GM18861 (cell line): ENCODE results near the gene SAMSN1.
"Not testable (repeated sequence)": the region's sequence is repeated elsewhere in the genome, so short reads cannot be mapped to it uniquely, and the experiment has no call there.

ENCODE experiments used
- ATAC-seq: cut with Tn5 transposase; IDR thresholded peaks from one replicate; pipeline ENCODE4 v1.9.1; 2021; ENCODE audit not compliant: unreplicated experiment

SAMSN1 gene

DNA sequence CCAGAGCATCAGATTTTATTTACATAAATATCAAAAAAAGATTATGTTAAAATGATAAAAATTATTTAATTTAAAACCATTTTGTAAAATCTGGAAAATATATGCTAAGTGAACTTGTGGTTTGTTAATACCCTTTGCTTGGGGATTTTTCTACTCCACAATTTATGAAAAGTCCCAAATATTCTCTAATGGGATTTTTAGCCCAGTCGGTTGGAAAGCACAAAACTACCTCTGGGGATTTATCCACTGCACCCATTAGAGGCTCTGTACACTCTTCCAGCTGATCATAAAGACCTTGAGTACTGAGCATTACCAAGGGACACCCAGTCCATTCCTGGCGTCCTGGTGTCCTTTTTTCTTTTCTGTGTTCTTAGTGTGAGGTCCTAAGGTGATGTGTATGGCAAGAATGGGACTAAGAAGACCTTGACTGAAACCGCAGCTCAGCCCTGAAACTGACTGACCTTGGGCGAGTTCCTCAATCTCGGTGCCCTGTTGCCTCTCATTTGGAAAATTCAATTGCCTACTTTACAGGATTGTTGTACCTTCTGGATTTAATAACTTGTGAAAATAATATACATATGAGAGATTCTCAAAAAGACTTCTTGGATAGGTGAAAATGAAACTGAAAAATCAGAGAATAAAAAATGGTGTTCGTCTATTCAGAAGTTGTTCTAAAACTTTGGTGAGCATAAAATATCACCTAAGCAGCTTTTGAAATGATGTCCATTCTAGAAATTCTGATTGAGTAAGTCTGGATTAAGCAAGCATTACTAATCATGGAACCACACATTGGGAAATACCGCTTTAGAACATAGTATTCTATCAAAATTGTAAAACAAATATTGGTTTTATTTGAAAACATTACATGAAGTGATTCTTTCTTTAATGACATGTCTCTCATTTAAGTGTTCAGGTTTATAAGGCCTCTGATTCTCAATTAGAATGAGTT, 21.5 kb upstream of the SAMSN1 start:
- no peak for ATAC-seq

DNA sequence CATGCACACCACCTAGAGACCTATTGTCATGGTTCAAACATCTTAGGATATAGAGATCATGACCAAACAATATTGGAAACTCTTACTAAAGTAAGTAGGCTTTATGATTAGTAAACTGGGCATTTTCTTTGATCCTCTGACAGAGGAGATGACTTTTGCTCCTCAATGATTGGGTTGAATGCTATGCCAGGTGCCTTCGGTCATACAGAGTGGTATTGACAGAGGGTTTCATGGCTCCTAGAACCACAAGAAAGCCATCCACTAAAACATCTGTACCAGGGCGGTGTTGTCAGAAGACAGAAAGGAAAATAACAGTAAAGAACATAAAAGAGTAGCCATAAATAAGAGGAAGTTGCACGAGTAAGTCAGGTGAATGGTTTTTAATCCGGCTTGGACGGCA, 20.8 kb upstream of the SAMSN1 start:
- no peak for ATAC-seq

DNA sequence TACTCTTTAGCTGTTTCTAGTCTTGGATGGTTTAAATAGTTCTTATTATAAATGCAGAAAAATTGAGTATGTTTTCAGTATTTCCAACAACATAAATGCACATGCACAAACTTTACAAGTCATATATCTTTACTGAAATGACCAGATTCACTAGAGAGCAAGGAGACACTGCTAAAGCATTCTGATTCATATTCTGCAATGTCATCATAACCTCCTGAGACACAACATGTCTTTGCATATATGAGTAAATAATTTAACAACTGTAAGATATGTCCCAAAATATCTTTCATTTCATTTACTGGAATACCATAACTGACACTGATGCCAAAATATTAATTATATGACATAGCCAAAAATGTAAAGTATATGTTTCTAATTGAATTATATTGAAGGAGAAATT, 16.8 kb upstream of the SAMSN1 start:
- no peak for ATAC-seq

DNA sequence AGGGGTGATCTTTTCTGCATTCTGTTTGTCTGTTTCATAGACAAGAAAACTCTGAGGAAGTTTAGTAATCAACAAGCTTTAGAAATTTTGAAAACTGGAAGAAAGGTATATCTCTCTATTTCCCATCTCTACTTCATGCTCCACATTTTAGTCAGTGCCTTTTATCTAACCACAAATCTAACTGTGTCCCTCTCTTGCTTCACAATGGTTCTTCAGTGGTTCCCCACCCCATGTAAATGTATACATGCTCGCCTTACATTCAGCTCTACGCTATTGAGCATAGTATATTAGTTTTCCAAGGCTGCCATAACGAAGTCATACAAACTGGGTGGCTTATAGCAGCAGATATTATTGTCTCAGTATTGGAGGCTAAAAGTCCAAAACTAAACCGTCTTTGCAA, 14.4 kb upstream of the SAMSN1 start:
- no peak for ATAC-seq

DNA sequence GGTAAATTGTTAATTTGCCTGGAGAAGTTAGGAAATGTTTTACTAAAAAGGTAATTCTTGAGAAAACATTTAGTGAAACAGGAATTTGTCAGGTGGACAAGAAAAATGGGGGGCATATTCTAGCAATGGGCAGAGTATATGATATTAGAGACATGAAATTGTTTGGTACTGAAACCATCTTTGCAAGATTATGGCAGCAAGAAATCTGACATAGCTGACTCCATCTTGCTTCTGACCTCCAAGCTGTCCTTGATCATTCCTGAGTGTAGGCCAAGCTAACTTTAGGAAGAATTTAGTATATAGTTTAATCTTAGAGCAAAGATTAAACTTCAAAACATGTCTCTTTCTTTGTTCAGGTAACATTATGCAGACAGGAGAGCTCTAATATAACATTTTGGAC, 14.0 kb upstream of the SAMSN1 start:
- ATAC-seq, result no peak

DNA sequence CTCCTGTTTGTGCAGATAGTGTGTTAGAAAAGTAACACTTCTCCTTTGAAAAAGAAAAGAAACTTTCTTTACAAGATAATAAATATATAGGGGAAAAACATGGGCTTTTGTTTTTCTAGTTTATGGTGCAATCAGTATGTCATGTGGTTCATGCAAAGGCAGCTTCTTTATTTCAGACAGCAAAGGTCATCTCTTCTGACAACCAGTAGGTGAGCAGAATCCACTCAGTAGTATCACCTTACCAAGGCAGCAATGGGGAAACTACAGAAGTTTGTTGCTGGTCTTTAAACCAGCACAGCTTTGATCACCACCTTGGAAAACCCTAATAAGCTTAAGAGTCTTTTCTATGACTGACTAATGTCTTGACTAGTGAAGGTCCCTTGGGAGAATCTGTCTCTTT, 13.0 kb upstream of the SAMSN1 start:
- ATAC-seq, result peak; percentile 56

DNA sequence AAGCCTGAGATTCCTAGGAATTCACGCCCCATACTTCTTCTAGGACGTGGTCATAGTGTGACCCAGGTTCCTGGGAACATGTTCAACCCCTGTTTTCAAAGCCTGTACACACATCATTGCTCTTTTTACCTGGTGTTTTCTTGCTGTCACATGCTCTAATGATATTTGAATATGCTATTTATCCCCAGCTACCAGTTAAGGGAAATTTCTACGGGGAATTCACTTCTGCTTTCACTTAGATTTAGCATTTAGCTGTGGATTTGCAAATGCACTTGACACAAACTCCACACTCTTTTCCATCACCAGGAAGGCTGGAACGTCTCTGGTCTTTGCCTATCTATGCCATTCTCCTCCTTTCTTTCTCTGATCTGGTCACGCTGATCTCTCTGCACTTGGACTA, 11.3 kb upstream of the SAMSN1 start:
- no peak for ATAC-seq

DNA sequence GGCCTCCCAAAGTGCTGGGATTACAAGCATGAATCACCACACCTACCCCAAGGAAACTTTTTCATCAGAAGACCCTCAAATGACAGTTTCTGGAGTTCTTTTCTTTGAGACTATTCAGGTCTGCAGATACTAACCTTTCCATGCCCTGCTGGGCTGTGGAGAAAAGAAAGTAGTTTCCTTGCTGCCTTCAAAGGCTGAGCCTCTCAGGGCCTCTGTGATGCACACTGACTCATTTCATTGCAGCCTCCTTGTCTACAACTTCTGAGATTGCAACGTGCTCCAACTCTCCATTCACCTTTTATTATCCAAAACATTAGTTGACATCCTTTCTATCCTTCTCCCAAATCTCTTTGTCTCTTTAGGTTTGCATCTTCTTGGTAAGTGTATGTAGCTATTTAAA, 8.8 kb upstream of the SAMSN1 start:
- ATAC-seq, result no peak

DNA sequence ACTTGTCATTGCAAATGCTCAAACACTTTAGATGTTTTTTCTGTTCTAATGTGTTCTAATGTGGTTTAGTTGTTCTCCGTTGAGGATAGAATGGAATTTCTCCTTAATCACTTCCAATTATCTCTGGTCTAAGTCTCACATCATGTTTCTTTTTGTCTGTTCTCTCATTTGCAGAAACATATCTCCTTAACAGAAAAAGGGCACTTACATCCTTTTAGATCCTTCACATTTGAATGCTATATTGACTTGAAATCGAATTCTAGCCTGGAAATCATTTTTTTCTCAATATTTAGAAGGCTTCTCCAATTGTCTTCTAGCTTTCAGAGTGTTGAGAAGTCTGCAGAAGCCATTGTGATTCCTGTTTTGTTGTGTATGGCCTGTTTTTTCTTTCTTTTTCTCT, 7.3 kb upstream of the SAMSN1 start:
- no peak for ATAC-seq

DNA sequence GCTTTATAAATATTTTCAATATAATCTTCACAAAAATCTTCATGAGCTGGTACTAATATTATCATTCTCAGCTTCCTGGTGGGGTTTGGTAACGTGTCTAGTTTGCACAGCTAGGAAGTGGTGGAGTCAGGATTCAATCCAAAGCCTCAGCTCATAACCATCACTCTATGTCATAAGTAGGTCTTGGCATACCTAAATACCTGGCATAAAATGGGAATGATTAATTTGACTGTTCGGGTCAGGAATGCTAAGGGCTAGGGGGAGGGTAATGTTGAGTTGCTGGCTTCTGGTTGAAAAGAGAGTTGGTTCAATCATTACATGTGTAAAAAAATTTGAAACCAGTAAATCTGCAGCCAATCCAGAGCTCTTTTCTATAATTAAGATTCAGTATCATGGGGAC, 5.6 kb upstream of the SAMSN1 start:
- no peak for ATAC-seq

DNA sequence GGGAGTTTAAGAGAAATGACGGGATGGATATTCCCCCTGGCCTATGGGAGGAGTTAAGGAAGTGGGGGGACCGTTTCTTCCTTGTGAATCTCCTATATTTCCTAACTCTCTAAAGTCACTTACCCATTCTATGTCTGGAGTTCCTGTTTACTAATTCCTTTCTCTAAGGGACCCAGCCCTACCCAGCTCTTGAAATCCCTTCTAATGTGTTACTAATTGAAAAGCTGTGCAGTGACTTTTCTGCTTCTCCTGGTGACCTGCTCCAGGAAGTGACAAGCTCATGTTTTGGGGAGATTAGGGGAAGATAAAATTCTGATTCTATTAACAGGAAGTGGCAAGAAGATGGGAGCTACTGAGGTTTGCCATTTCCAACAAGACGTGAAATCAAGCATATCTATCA, 4.0 kb upstream of the SAMSN1 start:
- no peak for ATAC-seq

DNA sequence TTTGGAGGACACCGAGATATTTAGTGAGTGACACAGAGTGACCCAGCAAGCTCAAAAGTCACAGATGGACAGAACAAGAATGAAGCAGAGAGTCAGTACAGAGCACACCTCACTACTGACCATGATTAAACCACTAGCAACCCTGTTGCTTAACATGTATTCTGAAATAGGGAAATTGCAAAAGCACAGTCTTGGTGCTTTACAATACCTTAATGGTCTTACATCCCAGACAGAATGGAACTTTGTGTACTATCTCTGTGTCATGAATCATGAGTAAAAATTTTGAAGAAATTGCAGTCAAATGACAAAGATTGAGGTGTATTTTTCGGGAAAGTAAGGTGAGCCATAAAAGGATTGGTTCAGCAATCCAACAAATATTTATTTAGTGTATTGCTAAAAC, 2.7 kb upstream of the SAMSN1 start:
- ATAC-seq, result no peak

DNA sequence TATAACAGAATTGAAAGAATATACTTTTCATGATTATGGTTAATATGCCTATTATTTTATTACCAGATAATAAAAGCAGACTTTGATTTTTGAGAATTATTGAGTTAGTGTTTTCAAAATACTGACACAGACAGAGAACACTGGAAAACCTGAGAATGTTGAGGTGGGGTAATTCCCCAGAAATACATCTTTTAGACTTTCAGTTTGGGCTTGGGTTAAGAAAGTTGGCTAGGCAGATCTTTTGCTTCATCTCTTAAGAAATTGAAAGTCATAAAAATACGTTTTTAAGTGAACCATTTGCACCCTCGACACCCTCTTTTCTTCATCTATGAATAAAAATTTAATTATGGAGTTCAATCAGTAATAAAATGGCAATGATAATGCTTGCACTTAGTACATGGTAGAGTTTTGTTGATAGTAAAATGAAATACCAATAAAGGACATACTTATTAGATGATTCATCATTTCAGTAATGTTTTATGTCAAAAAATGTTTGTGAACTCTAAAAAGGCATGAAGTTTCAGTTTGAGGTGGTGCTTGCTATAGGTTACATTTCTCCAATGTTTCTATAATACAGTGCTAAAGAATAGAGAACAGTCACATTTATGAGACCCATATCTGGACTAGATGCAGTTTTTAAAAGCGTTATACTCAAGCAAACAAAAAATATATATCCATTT, 1.9 kb upstream of the SAMSN1 start:
- ATAC-seq, result no peak

DNA sequence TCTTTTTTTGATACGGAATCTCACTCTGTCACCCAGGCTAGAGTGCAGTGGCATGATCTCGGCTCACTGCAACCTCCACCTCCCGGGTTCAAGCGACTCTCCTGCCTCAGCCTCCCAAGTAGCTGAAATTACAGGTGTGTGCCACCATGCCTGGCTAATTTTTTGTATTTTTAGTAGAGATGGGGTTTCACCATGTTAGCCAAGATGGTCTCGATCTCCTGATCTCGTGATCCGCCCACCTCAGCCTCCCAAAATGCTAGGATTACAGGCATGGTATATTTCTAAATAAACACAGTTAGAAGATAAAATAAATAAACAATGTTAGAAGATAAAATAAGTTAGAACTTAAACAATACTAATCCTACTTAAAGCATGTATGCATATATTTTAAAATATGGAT, 604 bp upstream of the SAMSN1 start:
- ATAC-seq, result not testable (repeated sequence)

DNA sequence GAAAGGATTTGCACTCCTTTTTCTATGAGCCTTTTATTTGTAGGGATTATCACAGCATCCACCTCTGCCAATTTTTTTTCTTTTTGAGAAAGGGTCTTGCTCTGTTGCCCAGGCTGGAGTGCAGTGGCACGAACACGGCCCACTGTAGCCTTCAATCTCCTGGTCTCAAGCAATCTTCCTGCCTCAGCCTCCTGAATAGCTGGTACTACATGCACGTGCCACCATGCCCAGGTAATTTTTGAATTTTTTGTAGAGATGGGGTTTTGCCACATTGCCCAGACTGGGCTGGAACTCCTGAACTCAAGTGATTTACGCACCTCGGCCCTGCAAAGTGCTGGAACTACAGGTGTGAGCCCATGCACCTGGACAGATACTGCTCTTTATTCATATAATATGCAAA, 2.1 kb downstream of the SAMSN1 start:
- ATAC-seq, result no peak

DNA sequence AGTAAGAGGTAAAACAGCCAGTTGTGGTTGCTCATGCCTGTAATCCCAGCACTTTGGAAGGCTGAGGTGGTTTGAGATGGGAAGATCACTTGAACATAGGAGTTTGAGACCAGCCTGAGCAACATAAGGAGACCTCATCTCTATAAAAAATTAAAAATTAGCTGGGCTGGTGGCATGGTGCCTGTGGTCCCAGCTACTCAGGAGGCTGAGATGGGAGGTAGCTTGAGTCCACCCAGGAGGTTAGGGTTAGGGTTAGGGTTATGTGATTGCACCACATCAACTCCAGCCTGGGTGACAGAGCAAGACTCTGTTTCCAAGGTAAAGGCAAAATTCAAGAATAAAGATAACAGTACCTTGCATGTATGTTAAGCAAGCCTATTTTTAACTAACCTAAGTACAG, 3.5 kb downstream of the SAMSN1 start:
- ATAC-seq, result no peak

DNA sequence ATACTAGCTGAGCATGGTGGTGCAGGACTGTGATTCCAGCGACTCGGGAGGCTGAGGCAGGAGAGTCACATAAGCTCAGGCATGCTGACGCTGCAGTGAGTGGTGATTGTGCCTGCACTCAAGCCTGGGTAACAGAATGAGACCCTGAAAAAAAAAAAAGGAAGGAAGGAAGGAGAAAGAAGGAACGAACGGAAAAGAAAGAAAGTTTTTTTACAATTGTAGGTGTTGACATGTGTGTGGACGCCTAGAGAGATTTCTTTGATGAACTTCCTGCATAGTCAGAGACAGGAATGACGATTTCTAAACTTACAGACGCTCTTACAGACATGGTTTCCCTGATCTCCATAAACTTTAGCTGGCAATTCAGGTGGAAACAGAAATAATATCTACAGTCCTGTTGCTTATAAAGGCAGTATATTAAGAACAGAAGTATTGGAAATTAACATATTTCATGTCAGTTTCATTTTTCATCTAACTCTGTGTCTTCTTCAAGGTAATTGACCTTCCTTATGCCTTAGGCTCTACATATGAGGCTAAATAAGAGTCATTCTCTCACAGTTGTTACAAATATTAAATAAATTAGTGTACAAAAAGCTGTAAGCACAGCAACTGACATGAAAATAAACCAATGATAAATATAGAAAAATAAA, 4.1 kb downstream of the SAMSN1 start:
- peak; percentile 34 for ATAC-seq

DNA sequence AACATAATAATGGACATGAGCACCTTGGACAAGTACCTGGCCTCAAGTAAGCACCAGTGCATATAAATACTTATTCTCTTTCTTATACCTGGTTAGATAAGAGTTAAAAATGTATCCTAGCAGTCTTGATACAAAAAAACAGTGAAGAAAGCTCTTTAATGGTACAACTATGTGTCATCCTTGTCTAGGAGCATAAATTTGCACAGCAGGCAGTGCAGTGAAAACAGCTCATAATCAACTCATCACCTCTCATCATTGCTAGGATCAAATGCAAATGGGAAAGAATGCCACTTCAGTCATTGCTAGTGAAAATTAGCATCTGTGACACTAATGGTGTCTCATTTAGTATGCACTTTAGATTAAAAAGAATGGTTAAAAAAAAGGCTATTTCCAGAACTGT, 7.6 kb downstream of the SAMSN1 start:
- ATAC-seq, result no peak

DNA sequence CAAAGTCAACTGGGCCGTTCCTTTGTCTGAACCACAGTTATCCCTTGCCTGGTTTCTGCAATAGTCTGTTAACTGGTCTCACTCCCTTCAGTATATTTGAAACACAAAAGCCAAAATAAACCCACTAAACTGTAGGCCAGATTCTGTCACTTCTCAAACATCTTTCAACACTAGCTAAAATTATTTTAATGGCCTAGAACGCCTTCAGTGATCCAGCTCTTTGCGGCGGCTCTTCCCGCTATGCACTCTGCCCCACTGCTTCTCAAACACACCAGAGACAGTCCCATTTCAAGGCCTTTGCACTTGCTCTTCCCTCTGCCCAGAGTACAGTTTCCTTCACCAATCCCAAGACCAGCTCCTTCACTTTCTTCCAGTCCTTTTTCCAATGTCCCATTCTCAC, 9.2 kb downstream of the SAMSN1 start:
- no peak for ATAC-seq

DNA sequence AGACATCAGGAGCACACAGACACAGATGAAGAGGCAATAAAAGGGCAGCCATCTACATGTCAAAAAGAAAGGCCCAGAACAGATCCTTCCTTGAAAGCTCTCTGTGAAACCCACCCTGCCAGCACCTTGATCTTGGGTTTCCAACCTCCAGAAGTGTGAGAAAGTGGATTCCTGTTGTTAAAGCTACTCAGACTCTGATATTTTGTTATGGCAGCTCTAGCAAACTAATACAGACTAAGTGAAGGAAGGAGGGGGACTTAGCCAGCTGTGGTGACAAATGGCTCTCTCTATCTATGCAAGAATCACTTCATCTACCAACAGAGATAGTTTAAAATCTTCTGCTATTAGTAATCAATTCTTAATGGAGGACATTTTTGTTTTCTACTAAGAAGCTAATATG, 10.4 kb downstream of the SAMSN1 start:
- ATAC-seq, result no peak

DNA sequence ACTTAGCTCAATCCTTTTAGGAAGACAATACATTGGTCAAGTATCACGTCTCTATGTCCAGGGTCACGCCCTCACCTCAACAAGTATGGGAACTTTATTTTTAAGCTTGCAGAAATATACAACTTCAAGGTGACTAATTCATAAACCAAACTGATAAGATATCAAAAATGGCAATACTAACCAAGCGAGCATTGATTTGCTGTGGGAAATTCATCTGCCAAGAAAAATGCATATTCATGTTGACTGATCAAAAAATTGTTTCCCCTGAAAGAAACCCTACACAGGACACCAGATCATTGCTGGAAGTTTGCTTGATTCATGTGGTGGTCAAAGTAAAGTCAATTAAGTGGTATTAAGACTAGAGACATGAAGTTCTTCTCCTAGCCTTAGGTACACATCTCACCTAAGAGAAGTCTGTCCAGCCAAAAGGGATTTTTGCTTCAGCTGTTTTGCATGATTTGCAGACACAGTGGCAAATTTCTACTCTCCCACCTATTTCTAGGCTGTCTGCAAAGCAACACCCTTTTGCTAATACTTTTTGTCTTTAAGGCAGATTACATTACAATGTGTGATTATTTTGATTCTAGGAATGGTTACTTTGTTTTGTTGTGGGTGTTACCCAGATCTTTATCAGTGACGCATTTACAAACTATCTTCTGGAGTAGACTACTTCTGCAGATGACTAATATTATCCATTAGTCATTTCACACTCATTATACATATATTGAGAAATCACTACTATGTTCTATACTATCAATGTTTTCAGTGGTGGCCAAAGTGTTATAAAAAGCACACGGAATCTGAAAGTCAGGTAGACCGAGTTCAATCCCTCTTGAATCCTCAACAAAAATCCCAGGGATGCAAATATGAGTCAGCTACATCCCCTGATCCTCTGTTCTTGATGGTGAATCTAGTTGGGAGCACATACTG, 12.4 kb downstream of the SAMSN1 start:
- ATAC-seq, result peak; percentile 87
